Muscle layer of duodenum (tissue), 2 donors: ENCODE results near the gene MBD2.
"Not testable (repeated sequence)": the region's sequence is repeated elsewhere in the genome, so short reads cannot be mapped to it uniquely, and the experiment has no call there.

Experiments
- H3K27ac ChIP-seq: one replicate; pipeline ENCODE4 v1.7.0; 2013; ENCODE audit warnings: mild to moderate bottlenecking, low read length
- H3K27me3 ChIP-seq: one replicate; pipeline ENCODE4 v1.7.0; 2013; ENCODE audit warnings: low read depth, mild to moderate bottlenecking, control low read depth, low read length
- H3K36me3 ChIP-seq, 2 donors: one replicate each; pipeline ENCODE4 v1.7.0; 2013; ENCODE audit warnings: low read length in 2 of 2, control low read depth in 1 of 2, mild to moderate bottlenecking in 1 of 2; ENCODE audit not compliant: insufficient read depth in 2 of 2, control insufficient read depth in 1 of 2
- H3K4me1 ChIP-seq, 2 donors: one replicate each; pipeline ENCODE4 v1.7.0; 2013; ENCODE audit warnings: low read length in 2 of 2, mild to moderate bottlenecking in 2 of 2, control low read depth in 1 of 2, moderate library complexity in 1 of 2; ENCODE audit not compliant: insufficient read depth in 2 of 2, control insufficient read depth in 1 of 2
- H3K4me3 ChIP-seq, 2 donors: one replicate each; pipeline ENCODE4 v1.7.0; 2013; ENCODE audit warnings: low read length in 2 of 2, low read depth in 1 of 2, mild to moderate bottlenecking in 1 of 2
- H3K9me3 ChIP-seq, 2 donors: one replicate each; pipeline ENCODE4 v1.7.0; 2013; ENCODE audit warnings: low read length in 2 of 2, control low read depth in 1 of 2, mild to moderate bottlenecking in 1 of 2; ENCODE audit not compliant: control insufficient read depth in 1 of 2
- donor health status: healthy.

Gene MBD2

DNA sequence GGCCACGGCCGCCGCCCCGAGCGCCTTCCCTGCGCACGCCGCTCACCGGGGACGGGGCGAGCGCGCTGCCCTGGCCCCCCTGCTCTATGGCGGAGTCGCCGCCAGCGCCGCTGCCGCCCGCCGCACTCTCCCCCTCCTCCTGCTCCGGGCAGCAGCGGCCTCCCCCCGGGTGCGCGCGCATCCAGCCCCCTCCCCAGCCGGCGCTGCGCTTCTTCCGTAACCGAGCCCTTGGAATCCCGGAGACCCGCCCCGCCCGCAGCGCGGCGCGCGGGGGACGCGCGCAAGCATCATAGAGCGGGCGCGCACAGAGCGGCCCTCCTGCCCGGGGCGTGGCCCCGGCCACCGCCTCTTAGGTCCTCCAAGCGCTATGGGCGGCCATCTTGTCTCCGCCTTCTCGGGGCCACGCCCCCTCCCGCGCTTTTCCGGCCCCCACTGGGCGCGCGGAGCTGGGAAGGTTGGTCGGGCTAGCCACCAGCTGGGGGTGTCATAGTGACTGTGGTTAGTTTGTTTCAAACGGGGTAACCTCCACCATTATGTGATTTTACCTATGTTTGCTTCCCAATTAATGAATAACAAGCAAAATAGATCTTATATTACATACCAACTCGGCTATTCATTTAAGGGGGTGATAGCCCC, at the start of gene MBD2:
TSS of gene MBD2 (minus strand) at position 291 of the 636 bp plus-strand sequence. CDS start at position 181, 110 bp downstream.
- Histone ChIP-seq H3K36me3 (no peaks in the 10 kb centered on the region), H3K9me3 (no peaks in the 10 kb centered on the region), H3K4me3 (peak within 1 kb of the TSS; percentile 67 to 72), H3K27me3 (no peaks in the 10 kb centered on the region), H3K4me1 (peaks cover 23 to 28% of the 10 kb centered on the region in 2 donors), H3K27ac (peak within 1 kb of the TSS; percentile 74)

GRCh38 chr18:54269893-54270844, 45.7 kb upstream of the MBD2 start:
- Histone ChIP-seq H3K4me1 (peaks cover 0 to 9% of the 10 kb centered on the region in 2 donors), H3K27me3 (no peaks in the 10 kb centered on the region), H3K27ac (peak overlapping the region; percentile 96), H3K4me3 (peak overlapping the region; percentile 92 to 93), H3K9me3 (no peaks in the 10 kb centered on the region), H3K36me3 (peaks cover 0 to 5% of the 10 kb centered on the region in 2 donors)

GRCh38 chr18:54268751-54269150, 44.3 kb upstream of the MBD2 start:
- peak overlapping the region; percentile 92 to 93 for H3K4me3 ChIP-seq
- H3K4me1 ChIP-seq, result peaks cover 0 to 9% of the 10 kb centered on the region in 2 donors
- H3K27ac ChIP-seq, result peak overlapping the region; percentile 96
- H3K9me3 ChIP-seq, result no peaks in the 10 kb centered on the region
- H3K36me3 ChIP-seq, result no peaks in the 10 kb centered on the region
- no peaks in the 10 kb centered on the region for H3K27me3 ChIP-seq

GRCh38 chr18:54267701-54268100, 43.2 kb upstream of the MBD2 start:
- no peak overlapping the region for H3K27ac ChIP-seq

DNA sequence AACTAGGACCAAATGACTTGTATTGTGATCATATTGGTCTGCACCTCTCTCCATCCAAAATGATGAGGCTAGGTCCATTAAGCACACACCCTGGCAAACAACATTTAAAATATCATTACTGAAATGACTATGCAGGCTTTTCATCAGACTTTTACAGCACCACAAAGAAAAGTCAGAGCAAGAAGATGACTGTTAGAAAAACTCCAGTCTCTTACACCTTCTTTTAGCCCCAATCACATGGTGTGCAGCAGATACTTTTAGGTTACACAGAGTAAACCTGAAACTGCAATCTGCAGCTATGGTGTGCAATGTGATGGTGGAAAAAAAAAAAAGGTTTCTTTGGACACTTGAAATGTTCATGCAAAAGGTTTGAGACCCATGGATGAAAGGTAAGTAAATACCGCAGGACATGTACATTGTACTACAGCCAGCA, 39.5 kb upstream of the MBD2 start:
- Histone ChIP-seq H3K27me3 (no peaks in the 10 kb centered on the region), H3K9me3 (no peaks in the 10 kb centered on the region), H3K27ac (no peak overlapping the region), H3K4me3 (no peak overlapping the region), H3K4me1 (no peaks in the 10 kb centered on the region), H3K36me3 (no peaks in the 10 kb centered on the region)

More at GRCh38 chr18:54267701-54268100, 43.2 kb upstream of the MBD2 start:
- H3K36me3 ChIP-seq, result no peaks in the 10 kb centered on the region
- H3K4me3 ChIP-seq, result no peak overlapping the region
- H3K4me1 ChIP-seq, result peaks cover 0 to 9% of the 10 kb centered on the region in 2 donors
- no peaks in the 10 kb centered on the region for H3K9me3 ChIP-seq
- H3K27me3 ChIP-seq, result no peaks in the 10 kb centered on the region

- no peaks in the 10 kb centered on the region for H3K4me1 ChIP-seq
- H3K27me3 ChIP-seq, result no peaks in the 10 kb centered on the region
- no peak overlapping the region for H3K27ac ChIP-seq
- H3K36me3 ChIP-seq, result no peaks in the 10 kb centered on the region
- H3K4me3 ChIP-seq, result no peak overlapping the region
- no peaks in the 10 kb centered on the region for H3K9me3 ChIP-seq
These were observed 37.4 kb upstream of the MBD2 start for GRCh38 chr18:54261894-54262293.

DNA sequence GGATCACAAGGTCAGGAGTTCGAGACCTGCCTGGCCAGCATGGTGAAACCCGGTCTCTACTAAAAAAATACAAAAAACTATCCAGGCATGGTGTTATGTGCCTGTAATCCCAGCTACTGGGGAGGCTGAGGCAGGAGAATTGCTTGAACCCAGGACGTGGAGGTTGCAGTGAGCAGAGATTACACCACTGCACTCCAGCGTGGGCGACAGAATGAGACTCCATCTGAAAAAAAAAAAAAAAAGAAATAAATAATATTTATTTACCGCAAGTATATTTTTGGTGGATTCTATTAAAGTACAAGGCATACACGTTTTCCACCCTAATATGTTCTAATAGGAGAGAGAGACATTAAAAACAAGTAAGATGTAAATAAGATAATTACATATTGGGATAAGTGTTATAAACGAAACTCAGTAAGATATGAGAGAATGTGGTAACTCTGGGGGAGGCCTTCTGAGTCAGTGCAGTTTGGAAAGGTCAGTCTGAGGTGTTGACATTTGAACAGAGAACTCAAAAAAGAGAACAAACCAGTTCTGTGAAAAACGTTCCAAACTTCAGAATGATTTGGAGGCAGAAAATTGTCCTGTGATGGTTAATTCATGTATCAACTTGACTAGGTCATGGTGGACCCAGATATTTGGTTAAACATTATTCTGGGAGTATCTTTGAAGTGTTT, 36.1 kb upstream of the MBD2 start:
- H3K27ac ChIP-seq, result no peak overlapping the region
- H3K4me1 ChIP-seq, result no peaks in the 10 kb centered on the region
- H3K9me3 ChIP-seq, result no peaks in the 10 kb centered on the region
- no peaks in the 10 kb centered on the region for H3K27me3 ChIP-seq
- H3K4me3 ChIP-seq, result no peak overlapping the region
- no peaks in the 10 kb centered on the region for H3K36me3 ChIP-seq

GRCh38 chr18:54257818-54258217, 33.3 kb upstream of the MBD2 start:
- H3K36me3 ChIP-seq, H3K9me3 ChIP-seq, H3K4me3 ChIP-seq, H3K27me3 ChIP-seq, H3K27ac ChIP-seq, H3K4me1 ChIP-seq: not testable (repeated sequence)

- peaks cover 0 to 2% of the 10 kb centered on the region in 2 donors for H3K4me1 ChIP-seq
These were observed 32.5 kb upstream of the MBD2 start for GRCh38 chr18:54257015-54257414.

DNA sequence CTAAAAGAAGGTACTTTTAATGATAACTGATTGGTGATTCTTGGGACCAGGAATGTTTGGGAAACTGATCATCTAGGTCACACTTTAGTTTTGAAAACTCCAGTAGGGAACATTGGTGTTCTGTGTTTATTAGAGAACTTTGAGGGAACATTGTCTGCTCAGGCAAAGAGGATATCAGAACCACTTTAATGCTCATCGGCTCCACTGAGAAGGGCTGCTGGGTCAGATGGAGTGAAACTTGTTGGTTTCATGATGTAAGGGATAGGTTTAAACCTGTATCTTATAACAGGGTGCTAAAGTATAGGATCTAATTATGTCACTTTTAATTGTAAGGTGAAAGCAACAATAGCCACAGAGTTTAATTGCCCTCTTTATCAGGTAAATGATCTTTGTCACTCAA, 30.7 kb upstream of the MBD2 start:
- H3K4me3 ChIP-seq, result no peak overlapping the region
- no peak overlapping the region for H3K27ac ChIP-seq
- H3K36me3 ChIP-seq, result no peaks in the 10 kb centered on the region
- H3K27me3 ChIP-seq, result no peaks in the 10 kb centered on the region
- peaks cover 0 to 5% of the 10 kb centered on the region in 2 donors for H3K4me1 ChIP-seq
- no peaks in the 10 kb centered on the region for H3K9me3 ChIP-seq

More at GRCh38 chr18:54257015-54257414, 32.5 kb upstream of the MBD2 start:
- no peaks in the 10 kb centered on the region for H3K27me3 ChIP-seq
- H3K27ac ChIP-seq, result no peak overlapping the region
- no peaks in the 10 kb centered on the region for H3K9me3 ChIP-seq
- no peak overlapping the region for H3K4me3 ChIP-seq
- no peaks in the 10 kb centered on the region for H3K36me3 ChIP-seq

GRCh38 chr18:54254265-54254758, 29.8 kb upstream of the MBD2 start:
- peaks cover 0 to 5% of the 10 kb centered on the region in 2 donors for H3K4me1 ChIP-seq
- no peaks in the 10 kb centered on the region for H3K9me3 ChIP-seq
- H3K27me3 ChIP-seq, result no peaks in the 10 kb centered on the region
- H3K4me3 ChIP-seq, result peak overlapping the region in 1 of 2 donors; percentile 26
- H3K36me3 ChIP-seq, result no peaks in the 10 kb centered on the region
- no peak overlapping the region for H3K27ac ChIP-seq
